BLaER1 treated with 17β-estradiol and CSF1 and Interleukin-3, amounts not matched to agents 10 nM and 100 nM (cell line): ENCODE results near the gene KRCC1.
"Not testable (repeated sequence)": the region's sequence is repeated elsewhere in the genome, so short reads cannot be mapped to it uniquely, and the experiment has no call there.

Experiments used
- H3K27ac ChIP-seq, 11 experiments: shearing (Covaris generic); formaldehyde crosslinking; 2 replicates each; pipeline ENCODE4 v1.8.1; 2022
- H3K27me3 ChIP-seq, 11 experiments: shearing (Covaris generic); formaldehyde crosslinking; 2 replicates each; pipeline ENCODE4 v1.8.1; 2022
- H3K36me3 ChIP-seq, 11 experiments: shearing (Covaris generic); formaldehyde crosslinking; 2 replicates each; pipeline ENCODE4 v1.8.1; 2022
- H3K4me1 ChIP-seq, 10 experiments: shearing (Covaris generic); formaldehyde crosslinking; 2 replicates each; pipeline ENCODE4 v1.8.1; 2022
- H3K4me2 ChIP-seq, 11 experiments: shearing (Covaris generic); formaldehyde crosslinking; 2 replicates each; pipeline ENCODE4 v1.8.1; 2022
- H3K4me3 ChIP-seq, 10 experiments: shearing (Covaris generic); formaldehyde crosslinking; 2 replicates each; pipeline ENCODE4 v1.8.1; 2022
- H3K9ac ChIP-seq, 11 experiments: shearing (Covaris generic); formaldehyde crosslinking; 2 replicates each; pipeline ENCODE4 v1.8.1; 2022
- H3K9me3 ChIP-seq, 11 experiments: shearing (Covaris generic); formaldehyde crosslinking; replicated peaks in 1 of 11; 2 replicates each; pipeline ENCODE4 v1.8.1; 2022
- H4K20me1 ChIP-seq, 11 experiments: shearing (Covaris generic); formaldehyde crosslinking; 2 replicates each; pipeline ENCODE4 v1.8.1; 2022
- Cebpa-rat ChIP-seq, 11 experiments: shearing (Covaris generic); IDR thresholded peaks; 2 replicates each; pipeline ENCODE4 v1.8.1; 2022

The KRCC1 gene

DNA sequence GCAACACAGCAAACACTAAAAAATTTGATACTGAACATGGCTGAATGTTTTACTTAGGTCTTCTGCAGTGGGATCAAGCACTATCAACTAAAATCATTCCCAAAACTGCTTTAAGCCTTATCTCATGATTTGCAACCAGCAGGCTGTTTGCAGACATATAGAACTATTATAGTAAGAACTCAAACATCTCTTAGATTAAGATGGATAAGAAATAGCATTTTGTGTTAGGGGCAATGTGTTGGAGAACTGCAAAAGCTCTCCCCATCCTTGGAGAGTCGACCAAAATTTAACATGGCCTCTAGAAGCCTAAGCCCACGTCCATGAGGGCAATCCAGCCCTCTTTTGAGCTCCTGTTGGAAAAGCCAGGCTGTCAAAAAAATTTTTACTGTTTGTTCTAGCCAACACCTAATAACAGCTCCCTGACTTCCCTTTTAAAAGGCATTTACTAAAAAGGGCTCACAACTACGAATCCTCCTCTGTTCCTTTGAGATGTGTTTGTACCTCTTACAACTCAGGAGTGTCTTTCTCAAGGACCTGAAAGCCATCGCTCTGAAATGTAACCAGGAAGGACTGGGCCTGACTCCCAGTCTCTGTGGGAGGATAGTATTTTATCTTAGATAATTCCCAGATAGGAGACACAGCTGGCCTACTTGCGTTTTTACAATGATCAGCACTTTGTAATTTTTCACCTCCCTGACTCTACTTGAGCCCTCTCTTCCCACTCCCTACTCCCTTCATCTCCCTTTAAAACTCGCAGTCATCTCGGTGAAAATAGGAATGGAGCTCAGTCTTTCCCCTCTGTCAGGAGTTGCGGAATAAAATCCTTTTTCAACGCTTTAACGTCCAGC lies 1.4 kb downstream of the KRCC1 start:
- Histone ChIP-seq H3K9ac (peak overlapping the region; percentile 97 to 100 (median 99)), H3K4me3 (peak overlapping the region; percentile 72 to 96 (median 93)), H3K27me3 (no peaks in the 10 kb centered on the region), H4K20me1 (peaks cover 0 to 40% (median 4%) of the 10 kb centered on the region in 11 experiments; a peak in 10 of 22 replicates), H3K4me2 (peak overlapping the region; percentile 93 to 99 (median 96)), H3K4me1 (peaks cover 23 to 43% (median 26%) of the 10 kb centered on the region in 10 experiments), H3K9me3 (no peaks in the 10 kb centered on the region), H3K36me3 (peaks cover 14 to 47% (median 37%) of the 10 kb centered on the region in 11 experiments), H3K27ac (peak overlapping the region; percentile 97 to 100 (median 99))
- TF ChIP-seq Cebpa-rat (IDR thresholded peaks at IDR 0.05): no peak

DNA sequence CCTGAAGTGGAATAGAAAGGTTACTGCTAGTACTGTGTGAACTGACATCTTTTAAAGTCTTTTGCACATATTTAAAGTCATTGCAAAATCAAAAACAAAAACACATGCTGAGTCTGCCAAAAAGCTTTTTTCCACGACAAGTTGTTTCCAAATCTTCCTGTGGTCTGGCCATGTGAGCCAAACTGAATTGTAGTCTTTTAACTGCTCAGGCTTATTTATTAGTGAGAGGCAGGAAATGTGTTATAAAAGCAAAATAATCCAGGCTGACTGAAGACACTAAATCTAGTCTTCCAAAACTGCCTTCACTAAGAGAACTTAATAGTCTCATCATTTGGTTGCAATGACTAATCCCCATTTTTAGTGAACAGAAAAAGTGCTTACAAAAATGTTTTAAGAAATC lies 2.3 kb downstream of the KRCC1 start:
- Histone ChIP-seq H3K27me3 (no peaks in the 10 kb centered on the region), H3K4me3 (peak overlapping the region in 4 of 10 experiments; percentile 72 to 94 (median 92); a peak in 7 of 20 replicates), H3K4me2 (peak overlapping the region in 10 of 11 experiments; percentile 93 to 99 (median 96); a peak in 17 of 22 replicates), H3K36me3 (peaks cover 23 to 55% (median 46%) of the 10 kb centered on the region in 11 experiments), H3K9ac (peak overlapping the region in 3 of 11 experiments; percentile 7 to 100 (median 98); a peak in 4 of 22 replicates), H3K27ac (peak overlapping the region in 3 of 11 experiments; percentile 97 to 100 (median 99); a peak in 6 of 22 replicates), H3K9me3 (no peaks in the 10 kb centered on the region), H3K4me1 (peaks cover 23 to 43% (median 26%) of the 10 kb centered on the region in 10 experiments), H4K20me1 (peaks cover 0 to 49% (median 4%) of the 10 kb centered on the region in 11 experiments; a peak in 10 of 22 replicates)
- no peak for TF ChIP-seq Cebpa-rat (IDR thresholded peaks at IDR 0.05)

DNA sequence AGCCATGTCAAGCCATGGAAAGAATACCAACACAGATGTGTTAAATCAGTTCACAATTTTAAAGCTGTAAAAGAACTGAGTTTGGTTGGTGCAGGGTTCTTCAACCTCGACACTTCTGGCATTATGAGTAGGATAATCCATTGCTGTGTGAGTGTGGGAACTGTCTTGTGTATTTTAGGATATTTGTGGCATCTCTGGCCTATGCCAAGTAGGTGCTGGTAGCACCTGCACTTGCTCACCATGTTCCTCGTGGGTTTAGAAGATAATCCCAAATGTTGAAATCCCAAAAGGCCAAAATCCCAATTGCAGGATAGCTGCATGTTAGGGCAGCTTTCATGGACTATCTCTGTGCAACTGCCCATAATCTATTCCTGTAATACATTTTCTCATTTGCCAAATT lies 3.8 kb downstream of the KRCC1 start:
- TF ChIP-seq Cebpa-rat (IDR thresholded peaks at IDR 0.05): no peak

DNA sequence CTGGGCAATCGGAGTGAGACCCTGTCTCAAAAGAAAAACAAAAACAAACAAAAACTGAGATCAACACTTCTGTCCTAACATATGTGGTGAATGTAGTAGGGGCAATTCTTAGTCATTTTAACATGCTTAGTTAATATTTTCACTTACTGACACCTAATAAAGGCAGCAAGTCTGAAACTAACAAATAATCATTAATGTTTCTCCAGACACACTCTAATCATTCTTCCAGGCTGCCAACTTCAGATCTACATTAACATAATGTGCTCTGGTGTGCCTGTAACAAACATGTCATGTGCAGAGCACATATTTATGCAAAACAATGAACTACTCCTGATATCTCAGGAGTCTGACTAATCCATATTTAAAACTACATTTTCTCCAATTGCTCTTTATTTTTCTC lies 6.0 kb downstream of the KRCC1 start:
- Histone ChIP-seq H3K4me2 (no peak overlapping the region), H3K9ac (no peak overlapping the region), H4K20me1 (peaks cover 0 to 85% (median 8%) of the 10 kb centered on the region in 11 experiments; a peak in 11 of 22 replicates), H3K9me3 (no peaks in the 10 kb centered on the region), H3K4me3 (no peak overlapping the region), H3K36me3 (peaks cover 38 to 92% (median 68%) of the 10 kb centered on the region in 11 experiments), H3K4me1 (peaks cover 13 to 35% (median 17%) of the 10 kb centered on the region in 10 experiments), H3K27me3 (no peaks in the 10 kb centered on the region), H3K27ac (no peak overlapping the region)
- TF ChIP-seq Cebpa-rat (IDR thresholded peaks at IDR 0.05): no peak

More for the DNA sequence above, 3.8 kb downstream of the KRCC1 start:
- no peaks in the 10 kb centered on the region for H3K9me3 ChIP-seq
- no peak overlapping the region for H3K4me3 ChIP-seq
- peaks cover 23 to 42% (median 26%) of the 10 kb centered on the region in 10 experiments for H3K4me1 ChIP-seq
- no peak overlapping the region for H3K27ac ChIP-seq
- H3K9ac ChIP-seq: no peak overlapping the region
- no peaks in the 10 kb centered on the region for H3K27me3 ChIP-seq
- peaks cover 0 to 64% (median 7%) of the 10 kb centered on the region in 11 experiments; a peak in 10 of 22 replicates for H4K20me1 ChIP-seq
- H3K36me3 ChIP-seq: peaks cover 28 to 70% (median 54%) of the 10 kb centered on the region in 11 experiments
- H3K4me2 ChIP-seq: peak overlapping the region in 2 of 11 experiments; percentile 95 to 98; a peak in 3 of 22 replicates

DNA sequence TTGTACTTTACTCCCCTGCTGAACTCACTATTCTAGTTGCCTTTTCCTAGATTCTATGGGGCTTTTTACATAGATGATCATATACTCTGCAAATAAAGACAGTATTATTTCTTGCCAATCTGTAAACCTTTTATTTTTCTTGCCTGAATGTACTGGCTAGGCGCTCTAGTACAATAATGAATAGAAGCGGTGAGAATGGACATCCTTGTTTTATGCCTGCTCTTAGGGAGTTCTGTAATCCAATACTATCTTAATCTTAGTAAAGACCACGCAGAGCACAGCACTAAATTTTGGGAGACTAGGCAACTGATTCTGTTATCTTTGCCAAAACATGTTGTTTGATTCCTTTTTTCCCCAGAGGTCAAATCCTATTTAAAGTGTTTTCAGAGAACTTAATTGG lies 7.0 kb downstream of the KRCC1 start:
- H3K36me3 ChIP-seq: peaks cover 49 to 98% (median 74%) of the 10 kb centered on the region in 11 experiments
- TF ChIP-seq Cebpa-rat (IDR thresholded peaks at IDR 0.05): no peak
- H3K9ac ChIP-seq: no peak overlapping the region
- H3K27me3 ChIP-seq: no peaks in the 10 kb centered on the region
- peaks cover 0 to 96% (median 8%) of the 10 kb centered on the region in 11 experiments; a peak in 10 of 22 replicates for H4K20me1 ChIP-seq
- no peak overlapping the region for H3K4me2 ChIP-seq
- H3K9me3 ChIP-seq: no peaks in the 10 kb centered on the region
- peaks cover 3 to 24% (median 7%) of the 10 kb centered on the region in 10 experiments; a peak in 15 of 20 replicates for H3K4me1 ChIP-seq
- H3K4me3 ChIP-seq: no peak overlapping the region
- H3K27ac ChIP-seq: no peak overlapping the region

DNA sequence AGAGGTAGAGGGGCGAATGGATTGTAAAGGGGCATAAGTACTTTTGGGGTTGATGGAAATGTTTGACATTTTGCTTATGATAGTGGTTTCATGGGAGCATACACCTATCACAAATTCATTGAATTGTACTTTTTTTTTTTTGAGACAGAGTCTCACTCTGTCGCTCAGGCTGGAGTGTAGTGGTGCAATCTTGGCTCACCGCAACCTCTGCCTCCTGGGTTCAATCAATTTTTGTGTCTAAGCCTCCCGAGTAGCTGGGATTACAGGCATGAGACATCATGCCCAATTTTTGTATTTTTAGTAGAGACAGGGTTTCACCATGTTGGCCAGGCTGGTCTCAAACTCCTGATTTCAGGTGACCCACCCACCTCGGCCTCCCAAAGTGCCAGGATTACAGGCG lies 10.0 kb downstream of the KRCC1 start:
- Histone ChIP-seq H3K36me3 (peaks cover 55 to 95% (median 66%) of the 10 kb centered on the region in 11 experiments), H4K20me1 (peaks cover 0 to 100% (median 8%) of the 10 kb centered on the region in 11 experiments; a peak in 10 of 22 replicates), H3K4me1 (peaks cover 0 to 17% (median 0%) of the 10 kb centered on the region in 10 experiments; a peak in 2 of 20 replicates)
- not testable (repeated sequence) for H3K27me3 ChIP-seq, H3K9ac ChIP-seq, H3K4me2 ChIP-seq, H3K27ac ChIP-seq, H3K4me3 ChIP-seq, H3K9me3 ChIP-seq

DNA sequence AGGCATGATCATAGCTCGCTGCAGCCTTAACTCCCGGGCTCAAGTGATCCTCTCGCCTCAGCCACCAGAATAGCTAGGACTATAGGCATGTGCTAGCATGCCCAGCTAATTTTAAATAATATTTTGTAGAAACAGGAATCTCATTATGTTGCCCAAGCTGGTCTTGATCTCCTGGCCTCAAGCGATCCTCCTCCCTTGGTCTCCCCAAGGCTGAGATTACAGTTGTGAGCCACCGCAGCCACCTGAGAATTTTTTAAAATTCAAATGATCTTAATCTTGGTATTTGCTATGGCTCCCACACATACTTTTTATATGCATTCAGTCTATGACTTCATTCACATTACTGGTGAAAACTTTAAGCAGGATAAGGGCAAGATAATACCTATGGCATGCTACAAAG lies 13.1 kb downstream of the KRCC1 start:
- Histone ChIP-seq H3K27ac (no peak overlapping the region), H4K20me1 (peaks cover 0 to 96% (median 8%) of the 10 kb centered on the region in 11 experiments; a peak in 11 of 22 replicates), H3K27me3 (no peaks in the 10 kb centered on the region), H3K9ac (no peak overlapping the region), H3K4me3 (no peak overlapping the region), H3K4me2 (no peak overlapping the region), H3K36me3 (peaks cover 49 to 92% (median 72%) of the 10 kb centered on the region in 11 experiments), H3K9me3 (peaks cover 0 to 9% (median 3%) of the 10 kb centered on the region in 11 experiments; a peak in 5 of 22 replicates), H3K4me1 (peaks cover 0 to 30% (median 0%) of the 10 kb centered on the region in 10 experiments; a peak in 7 of 20 replicates)
- no peak for TF ChIP-seq Cebpa-rat (IDR thresholded peaks at IDR 0.05)

DNA sequence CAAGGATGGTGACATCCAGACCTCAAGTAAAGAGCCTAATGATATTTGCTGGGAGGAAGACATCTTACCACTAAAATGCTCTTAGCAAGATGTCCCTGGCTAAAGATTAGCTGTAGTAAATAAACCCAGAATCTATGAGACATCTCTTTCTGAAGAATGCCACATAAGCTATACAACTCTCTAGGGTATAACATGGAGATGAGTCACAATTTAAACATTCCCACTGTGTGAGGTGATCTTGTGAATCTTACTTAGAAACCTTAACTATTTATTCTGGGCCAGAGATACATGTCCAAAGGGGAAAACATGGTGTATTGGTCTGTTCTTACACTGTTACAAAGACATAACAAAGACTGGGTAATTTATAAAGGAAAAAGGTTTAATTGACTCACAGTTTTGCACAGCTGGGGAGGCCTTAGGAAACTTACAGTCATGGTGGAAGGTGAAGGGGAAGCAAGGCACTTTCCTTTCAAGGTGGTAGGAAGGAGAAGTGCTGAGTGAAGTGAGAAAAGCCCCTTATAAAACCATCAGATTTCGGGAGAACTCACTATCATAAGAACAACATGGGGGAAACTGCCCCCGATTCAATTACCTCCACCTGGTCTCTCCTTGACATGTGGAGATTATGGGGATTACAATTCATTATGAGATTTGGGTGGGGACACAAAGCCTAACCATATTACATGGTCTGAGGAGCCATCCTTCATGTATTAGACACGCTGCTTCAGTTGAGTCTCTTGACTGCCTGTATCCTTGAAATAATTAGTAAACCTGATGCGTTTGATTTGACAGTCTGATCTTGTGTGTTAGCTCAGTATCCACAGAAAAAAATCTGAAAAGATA lies 17.1 kb downstream of the KRCC1 start:
- H3K9ac ChIP-seq: no peak overlapping the region
- H3K36me3 ChIP-seq: peaks cover 48 to 92% (median 75%) of the 10 kb centered on the region in 11 experiments
- peaks cover 0 to 71% (median 4%) of the 10 kb centered on the region in 11 experiments; a peak in 8 of 22 replicates for H4K20me1 ChIP-seq
- H3K27ac ChIP-seq: no peak overlapping the region
- H3K4me2 ChIP-seq: peak overlapping the region in 2 of 11 experiments; percentile 7 to 14; a peak in 1 of 22 replicates
- H3K9me3 ChIP-seq: peaks cover 0 to 22% (median 6%) of the 10 kb centered on the region in 11 experiments; a peak in 9 of 22 replicates
- H3K4me3 ChIP-seq: no peak overlapping the region
- peaks cover 0 to 59% (median 7%) of the 10 kb centered on the region in 10 experiments; a peak in 11 of 20 replicates for H3K4me1 ChIP-seq
- no peak for TF ChIP-seq Cebpa-rat (IDR thresholded peaks at IDR 0.05)
- no peaks in the 10 kb centered on the region for H3K27me3 ChIP-seq
